Activated B cell treated with CpG ODN at 0.5 μM for 24 hours (primary cell): ENCODE data around the gene HOXC11. TPM values are rescaled to one million over a fixed set of nuclear protein-coding genes. Genes with fewer than 3 reads are reported as not detected.
A peak's percentile ranks its signal among the peaks of the same experiment; 100 is the strongest.

Experiments
- ATAC-seq: fragments of 200-7000 bp; cut with Tn5 transposase; one replicate; pipeline ENCODE4 v1.10.0; 2021; ENCODE audit warnings: low read depth, mild to moderate bottlenecking, moderate library complexity
- CTCF ChIA-PET: fragments of 350-600 bp; sonication (Branson Sonifier 250); formaldehyde crosslinking; loops from one replicate; lab custom pipeline; 2021; ENCODE audit warnings: antibody characterized with exemption; lab: Charles Lee
- POLR2A ChIA-PET: fragments of 350-600 bp; sonication (Branson Sonifier 250); formaldehyde crosslinking; loops from one replicate; lab custom pipeline; 2021; ENCODE audit warnings: antibody characterized with exemption; lab: Charles Lee
- DNase-seq: peaks from one replicate; pipeline ENCODE4 v3.0.0; 2022
- H3K27ac Mint-ChIP-seq: one replicate; pipeline ENCODE4 v1.8.0; 2020; ENCODE audit warnings: mixed read lengths
- H3K27me3 Mint-ChIP-seq: one replicate; pipeline ENCODE4 v1.8.0; 2021; ENCODE audit warnings: mixed read lengths
- H3K36me3 Mint-ChIP-seq: one replicate; pipeline ENCODE4 v1.8.0; 2021; ENCODE audit warnings: low read depth, mixed read lengths
- H3K4me1 Mint-ChIP-seq: one replicate; pipeline ENCODE4 v1.8.0; 2021; ENCODE audit warnings: mixed read lengths
- H3K4me3 Mint-ChIP-seq: one replicate; pipeline ENCODE4 v1.8.0; 2020; ENCODE audit warnings: mild to moderate bottlenecking, mixed read lengths
- H3K9me3 Mint-ChIP-seq: one replicate; pipeline ENCODE4 v1.8.0; 2020; ENCODE audit warnings: mixed read lengths
- CTCF ChIP-seq: fragments of 200-600 bp; IDR thresholded peaks from one replicate; pipeline ENCODE4 v1.8.0; 2022; ENCODE audit warnings: antibody characterized with exemption, mild to moderate bottlenecking
- intact Hi-C: fragments of 100-400 bp; cut with micrococcal nuclease; formaldehyde crosslinking; loops from one replicate; pipeline ENCODE4 v1.15.1; 2024
- total RNA-seq: library from RNA; stranded (reverse); gene quantifications from 2 replicates; pipeline ENCODE4 v1.2.3, GENCODE V29; 2022

HOXC11 gene
- total RNA-seq, 1 donor from 2014 or later, result not detected

GRCh38 chr12:54011665-54012532, 39.0 kb downstream of the HOXC11 start:
- TF ChIP-seq CTCF, result no peak
- no peak overlapping the region for H3K4me3 Mint-ChIP-seq
- ChIA-PET CTCF (no interaction called here), POLR2A (interaction anchor here (0.7 kb wide), 1 partner anchor 22 kb away, joined by 3 read pairs; no protein-coding TSS in a partner anchor)
- no peak for DNase-seq
- intact Hi-C loops, result no loop called here
- H3K27ac Mint-ChIP-seq, result no peak overlapping the region
- H3K9me3 Mint-ChIP-seq, result no peaks in the 10 kb centered on the region
- no peaks in the 10 kb centered on the region for H3K36me3 Mint-ChIP-seq
- H3K4me1 Mint-ChIP-seq, result peaks cover 21% of the 10 kb centered on the region
- no peak for ATAC-seq
- peaks cover 71% of the 10 kb centered on the region for H3K27me3 Mint-ChIP-seq

GRCh38 chr12:54012631-54013409, 39.9 kb downstream of the HOXC11 start:
- CTCF ChIA-PET, result interaction anchor here (2.0 kb wide), 1 partner anchor 195 kb away, joined by 6 read pairs; no protein-coding TSS in a partner anchor
- Mint-ChIP-seq H3K27ac (no peak overlapping the region), H3K4me3 (no peak overlapping the region), H3K36me3 (no peaks in the 10 kb centered on the region), H3K4me1 (peaks cover 29% of the 10 kb centered on the region), H3K27me3 (peaks cover 70% of the 10 kb centered on the region), H3K9me3 (no peaks in the 10 kb centered on the region)
- POLR2A ChIA-PET, result no interaction called here
- DNase-seq (no peak), ATAC-seq (no peak)
- TF ChIP-seq CTCF, result no peak
- intact Hi-C loops, result no loop called here

GRCh38 chr12:54014377-54015017, 41.6 kb downstream of the HOXC11 start:
- CTCF ChIA-PET, result interaction anchor here (0.8 to 2.0 kb wide), 3 partner anchors 17 to 193 kb away, joined by 3 to 6 read pairs (median 3); no protein-coding TSS in a partner anchor
- POLR2A ChIA-PET, result no interaction called here
- H3K27ac Mint-ChIP-seq, result no peak overlapping the region
- ATAC-seq (no peak), DNase-seq (no peak)
- H3K4me3 Mint-ChIP-seq, result no peak overlapping the region
- no peaks in the 10 kb centered on the region for H3K36me3 Mint-ChIP-seq
- H3K4me1 Mint-ChIP-seq, result peaks cover 31% of the 10 kb centered on the region
- peaks cover 63% of the 10 kb centered on the region for H3K27me3 Mint-ChIP-seq
- H3K9me3 Mint-ChIP-seq, result no peaks in the 10 kb centered on the region
- no peak for TF ChIP-seq CTCF
- intact Hi-C loops, result loop anchor here (2.0 kb wide), 1 partner anchor 18 kb away; no protein-coding TSS in a partner anchor

- POLR2A ChIA-PET, result no interaction called here
- no peaks in the 10 kb centered on the region for H3K36me3 Mint-ChIP-seq
- DNase-seq (no peak), ATAC-seq (no peak)
- CTCF ChIA-PET, result interaction anchor here (1.1 to 2.0 kb wide), 2 partner anchors 17 to 192 kb away, joined by 3 to 6 read pairs; no protein-coding TSS in a partner anchor
- peak overlapping the region; percentile 50 for H3K27ac Mint-ChIP-seq
- H3K9me3 Mint-ChIP-seq, result no peaks in the 10 kb centered on the region
- H3K4me3 Mint-ChIP-seq, result no peak overlapping the region
- peaks cover 32% of the 10 kb centered on the region for H3K4me1 Mint-ChIP-seq
- intact Hi-C loops, result loop anchor here (2.0 kb wide), 1 partner anchor 18 kb away; no protein-coding TSS in a partner anchor
- H3K27me3 Mint-ChIP-seq, result peaks cover 62% of the 10 kb centered on the region
- no peak for TF ChIP-seq CTCF
These were observed 42.3 kb downstream of the HOXC11 start for GRCh38 chr12:54015018-54015931.
